Fibroblast of skin of left biceps (primary cell): ENCODE data around the gene TECPR2.
"Not testable (repeated sequence)": the region's sequence is repeated elsewhere in the genome, so short reads cannot be mapped to it uniquely, and the experiment has no call there.

Source experiments
- DNase-seq, 2 experiments: peaks; one replicate each; pipeline ENCODE4 v3.0.0-alpha.2; 2013; ENCODE audit warnings: low read depth in 2 of 2

TECPR2 gene

GRCh38 chr14:102362545-102363181 is at the start of gene TECPR2, which contains the start of gene CINP:
TSS of gene TECPR2 (plus strand) at chr14:102362941. CDS start at chr14:102376722, 13,781 bp downstream.
TSS of gene CINP (minus strand) at chr14:102362890. CDS start at chr14:102362851, 39 bp downstream.
- DNase-seq = peak; percentile 76 to 77

GRCh38 chr14:102314242-102315011 is 48.3 kb upstream of the TECPR2 start:
- no peak for DNase-seq

- no peak for DNase-seq
Measured at GRCh38 chr14:102315121-102315520, 47.6 kb upstream of the TECPR2 start.

- peak; percentile 57 to 67 for DNase-seq
Measured at GRCh38 chr14:102316338-102316742, 46.4 kb upstream of the TECPR2 start.

- peak; percentile 71 for DNase-seq
Measured at GRCh38 chr14:102316743-102317563, 45.8 kb upstream of the TECPR2 start.

- no peak for DNase-seq
Measured at GRCh38 chr14:102317564-102318248, 45.0 kb upstream of the TECPR2 start.

GRCh38 chr14:102318781-102319276 is 43.9 kb upstream of the TECPR2 start:
- no peak for DNase-seq

GRCh38 chr14:102319351-102320032 is 43.2 kb upstream of the TECPR2 start, which contains the start of gene ZNF839:
TSS of gene ZNF839 (plus strand) at chr14:102319746. CDS start at chr14:102319766, 20 bp downstream.
- peak; percentile 69 to 73 for DNase-seq

- no peak for DNase-seq
Measured at GRCh38 chr14:102320033-102320660, 42.6 kb upstream of the TECPR2 start.

GRCh38 chr14:102320671-102321455 is 41.9 kb upstream of the TECPR2 start:
- no peak for DNase-seq

- no peak for DNase-seq
Measured at GRCh38 chr14:102321456-102322422, 41.0 kb upstream of the TECPR2 start.

- peak; percentile 42 to 46 for DNase-seq
Measured at GRCh38 chr14:102323102-102323501, 39.6 kb upstream of the TECPR2 start.

- no peak for DNase-seq
Measured at GRCh38 chr14:102325791-102326345, 36.9 kb upstream of the TECPR2 start.

- DNase-seq = no peak
Measured at GRCh38 chr14:102326583-102326982, 36.2 kb upstream of the TECPR2 start.

GRCh38 chr14:102329381-102329780 is 33.4 kb upstream of the TECPR2 start:
- not testable (repeated sequence) for DNase-seq

GRCh38 chr14:102330806-102331205 is 31.9 kb upstream of the TECPR2 start:
- DNase-seq = no peak

GRCh38 chr14:102333390-102333789 is 29.4 kb upstream of the TECPR2 start:
- no peak for DNase-seq
